Body of pancreas (tissue), 4 donors: ENCODE measurements around the gene ZFPL1. TPM values are rescaled to one million over a fixed set of nuclear protein-coding genes. Genes with fewer than 3 reads are reported as not detected.

ENCODE experiments used
- ATAC-seq: fragments of 150-250 bp; one replicate; pipeline ENCODE4 v1.9.1; 2016
- DNase-seq, 4 donors: peaks; one replicate each; pipeline ENCODE4 v3.0.0-alpha.2; 2019
- H3K27ac ChIP-seq, 4 donors: fragments of 200-600 bp; sonication (generic); 1 replicate in 3 of 4; 2 replicates in 1 of 4; pipeline versions ENCODE4 v1.5.1 to v1.6.1; 2016 to 2019; ENCODE audit warnings: mild to moderate bottlenecking in 1 of 4, mixed read lengths in 1 of 4, moderate library complexity in 1 of 4
- H3K27me3 ChIP-seq, 2 donors: fragments of 200-600 bp; sonication (generic); one replicate each; pipeline ENCODE4 v1.6.0; 2016; ENCODE audit warnings: mild to moderate bottlenecking in 1 of 2
- H3K36me3 ChIP-seq, 2 donors: fragments of 200-600 bp; sonication (generic); replicated peaks in 1 of 2; 2 replicates each; pipeline ENCODE4 v1.5.1; 2016; ENCODE audit warnings: low read depth in 2 of 2; ENCODE audit not compliant: insufficient read depth in 1 of 2
- H3K4me1 ChIP-seq: fragments of 200-600 bp; sonication (generic); one replicate; pipeline ENCODE4 v1.6.0; 2016
- H3K4me3 ChIP-seq, 2 donors: fragments of 200-600 bp; sonication (generic); 1 replicate in 1 of 2; 2 replicates in 1 of 2; pipeline ENCODE4 v1.5.1; 2016 to 2019
- H3K9me3 ChIP-seq, 3 donors: fragments of 200-600 bp; sonication (generic); 1 replicate in 2 of 3; 2 replicates in 1 of 3; pipeline ENCODE4 v1.5.1; 2016
- CTCF ChIP-seq, 7 experiments: fragments of 450-650 bp in 4 of 7; fragments of 200-600 bp in 3 of 7; sonication (generic) in 3 of 7; IDR thresholded peaks; one replicate each; pipeline ENCODE4 v1.5.1; 2016 to 2019; ENCODE audit warnings: antibody characterized with exemption in 7 of 7
- POLR2A ChIP-seq, 3 donors: fragments of 450-650 bp; IDR thresholded peaks; one replicate each; pipeline ENCODE4 v1.6.1; 2016; ENCODE audit warnings: antibody characterized with exemption in 3 of 3, mild to moderate bottlenecking in 2 of 3
- WGBS, 2 donors: methylation state at CpG; one replicate each; pipeline ENCODE4 v1.1.5; 2017; 5-methylcytosine and 5-hydroxymethylcytosine counted together
- intact Hi-C: fragments of 100-400 bp; cut with DNase I; formaldehyde crosslinking; loops from one replicate; pipeline ENCODE4 v1.15.1; 2023
- total RNA-seq, 2 donors: library from RNA; depleted of rRNA; stranded (reverse); fragments of >200 nt; gene quantifications; one replicate each; pipeline ENCODE4 v1.1.0, GENCODE V29; 2016

ZFPL1 gene
- total RNA-seq, 2 donors from 2014 or later, result 23.1 to 29.3 TPM

- no peaks in the 10 kb centered on the region for H3K27me3 ChIP-seq
- ATAC-seq (no peak), DNase-seq (no peak)
- H3K36me3 ChIP-seq, result no peaks in the 10 kb centered on the region
- TF ChIP-seq CTCF (IDR thresholded peaks at IDR 0.05), result no peak
- no peak for TF ChIP-seq POLR2A (IDR thresholded peaks at IDR 0.05)
- 73 to 92% methylated on average over 2 to 10 of the region's 10 CpGs for WGBS, 2 donors
- H3K4me1 ChIP-seq, result no peaks in the 10 kb centered on the region
- no peak overlapping the region for H3K4me3 ChIP-seq
- intact Hi-C loops, result no loop called here
- no peaks in the 10 kb centered on the region for H3K9me3 ChIP-seq
- no peak overlapping the region for H3K27ac ChIP-seq
These were observed 16.6 kb upstream of the ZFPL1 start for GRCh38 chr11:65067446-65067845.

- intact Hi-C loops, result no loop called here
- Histone ChIP-seq H3K9me3 (no peaks in the 10 kb centered on the region), H3K36me3 (no peaks in the 10 kb centered on the region), H3K4me3 (no peak overlapping the region), H3K27ac (no peak overlapping the region), H3K4me1 (no peaks in the 10 kb centered on the region), H3K27me3 (no peaks in the 10 kb centered on the region)
- ATAC-seq (no peak), DNase-seq (no peak)
- WGBS, 2 donors, result 44 to 53% methylated on average over 9 of the region's 9 CpGs
- TF ChIP-seq POLR2A (IDR thresholded peaks at IDR 0.05), result no peak
These were observed 14.8 kb upstream of the ZFPL1 start for GRCh38 chr11:65069217-65069616.

- Histone ChIP-seq H3K36me3 (no peaks in the 10 kb centered on the region), H3K4me1 (no peaks in the 10 kb centered on the region), H3K27me3 (no peaks in the 10 kb centered on the region), H3K27ac (no peak overlapping the region), H3K4me3 (no peak overlapping the region), H3K9me3 (no peaks in the 10 kb centered on the region)
- no peak for TF ChIP-seq CTCF (IDR thresholded peaks at IDR 0.05)
- TF ChIP-seq POLR2A (IDR thresholded peaks at IDR 0.05), result no peak
- intact Hi-C loops, result no loop called here
- ATAC-seq (no peak), DNase-seq (no peak)
- 38 to 52% methylated on average over 2 to 4 of the region's 4 CpGs for WGBS, 2 donors
These were observed 12.0 kb upstream of the ZFPL1 start for GRCh38 chr11:65071907-65072630.

GRCh38 chr11:65072631-65072966 lies 11.4 kb upstream of the ZFPL1 start:
- intact Hi-C loops, result no loop called here
- ATAC-seq, result no peak
- no peak overlapping the region for H3K27ac ChIP-seq
- H3K27me3 ChIP-seq, result no peaks in the 10 kb centered on the region
- no peak overlapping the region for H3K4me3 ChIP-seq
- no peak for TF ChIP-seq CTCF (IDR thresholded peaks at IDR 0.05)
- no peak for TF ChIP-seq POLR2A (IDR thresholded peaks at IDR 0.05)
- no peaks in the 10 kb centered on the region for H3K9me3 ChIP-seq
- WGBS, 2 donors, result 11 to 32% methylated on average over 1 of the region's 1 CpG
- DNase-seq, result no peak
- no peaks in the 10 kb centered on the region for H3K4me1 ChIP-seq
- no peaks in the 10 kb centered on the region for H3K36me3 ChIP-seq

- intact Hi-C loops, result no loop called here
- 69 to 77% methylated on average over 4 of the region's 4 CpGs for WGBS, 2 donors
- no peaks in the 10 kb centered on the region for H3K36me3 ChIP-seq
- H3K9me3 ChIP-seq, result no peaks in the 10 kb centered on the region
- no peaks in the 10 kb centered on the region for H3K27me3 ChIP-seq
- H3K4me3 ChIP-seq, result no peak overlapping the region
- TF ChIP-seq POLR2A (IDR thresholded peaks at IDR 0.05) (no peak), CTCF (IDR thresholded peaks at IDR 0.05) (no peak)
- DNase-seq, result no peak
- ATAC-seq, result no peak
- peaks cover 5% of the 10 kb centered on the region for H3K4me1 ChIP-seq
- H3K27ac ChIP-seq, result no peak overlapping the region
These were observed 6.6 kb upstream of the ZFPL1 start for GRCh38 chr11:65077451-65077850.
